NCI-H446 treated with DMSO at 0.1 percent for 48 hours (cell line): Measurements from ENCODE around the gene NPRL2.
A peak's percentile ranks its signal among the peaks of the same experiment; 100 is the strongest.

ENCODE experiments used
- DNase-seq: peaks from one replicate; lab custom pipeline; 2025; lab: John Stamatoyannopoulos, UW

The NPRL2 gene

GRCh38 chr3:50373146-50374051 lies 22.8 kb upstream of the NPRL2 start:
- no peak for DNase-seq

GRCh38 chr3:50372349-50372748 lies 21.8 kb upstream of the NPRL2 start:
- no peak for DNase-seq

DNA sequence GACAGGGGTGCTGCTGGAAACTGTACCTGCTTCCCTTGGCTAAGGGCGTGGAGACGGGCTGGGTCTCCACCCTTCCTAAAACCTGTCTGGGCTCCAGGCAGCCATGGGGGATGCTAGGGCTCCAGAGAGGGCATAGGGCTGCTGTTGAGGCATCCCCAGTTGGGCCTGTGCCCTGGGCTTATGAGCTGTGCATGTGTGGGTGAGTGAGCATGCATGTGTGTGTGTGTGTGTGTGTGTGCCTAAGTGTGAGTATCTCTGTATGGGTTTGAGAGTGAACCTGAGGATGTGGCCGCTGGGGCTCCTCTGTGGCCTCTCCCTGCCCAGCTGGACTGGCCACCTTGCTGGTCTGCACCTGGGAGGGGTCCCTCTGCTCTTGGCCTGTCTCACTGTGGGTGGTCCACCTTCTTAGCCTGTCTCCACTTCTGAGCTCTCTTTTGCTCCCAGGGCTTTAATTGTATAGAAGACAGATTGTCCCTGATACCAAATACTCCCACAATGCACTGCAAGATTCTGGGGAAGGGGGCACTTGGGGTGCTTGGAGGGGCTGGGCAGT lies 20.6 kb upstream of the NPRL2 start:
- DNase-seq, result no peak

DNA sequence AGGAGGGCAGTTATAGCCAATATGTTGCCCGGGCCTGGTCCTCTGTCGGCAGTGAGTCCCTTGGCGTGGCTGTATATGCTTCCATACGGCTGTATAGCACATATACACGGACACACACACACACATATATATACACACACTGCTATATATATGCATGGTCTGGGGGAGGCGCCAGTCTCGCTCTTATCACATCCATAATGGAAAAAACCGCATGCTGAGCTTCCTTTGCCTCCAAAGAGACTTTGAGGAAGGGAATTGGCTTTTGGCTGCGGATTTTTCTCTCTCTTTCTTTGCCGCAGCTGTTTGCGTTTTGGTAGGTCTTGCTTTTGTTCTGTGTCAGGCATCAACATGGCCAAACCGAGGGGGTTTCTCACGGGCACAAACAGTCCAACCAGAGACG lies 20.0 kb upstream of the NPRL2 start:
- no peak for DNase-seq

GRCh38 chr3:50369012-50369670 lies 18.6 kb upstream of the NPRL2 start:
- no peak for DNase-seq

DNA sequence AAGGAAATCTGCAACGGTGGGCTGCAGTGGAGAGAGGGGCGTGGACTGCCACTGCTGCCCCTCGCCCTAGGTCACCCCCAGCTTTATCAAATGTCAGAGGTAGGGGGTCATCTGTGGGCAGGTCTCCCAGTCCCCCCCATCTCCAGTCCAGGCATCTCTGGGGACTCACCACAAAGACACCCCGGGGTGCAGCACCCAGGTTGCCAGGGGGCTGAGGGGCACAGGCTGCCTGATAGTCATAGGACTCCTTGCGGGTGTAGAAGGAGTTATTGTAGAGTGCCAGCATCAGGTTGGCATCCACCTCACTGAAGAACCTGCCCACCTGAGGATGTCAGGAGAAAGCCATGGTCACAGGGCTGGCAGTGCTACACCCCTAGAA lies 15.3 kb upstream of the NPRL2 start:
- DNase-seq, result no peak

- DNase-seq, result no peak
Measured at GRCh38 chr3:50365080-50365841, 14.7 kb upstream of the NPRL2 start.

DNA sequence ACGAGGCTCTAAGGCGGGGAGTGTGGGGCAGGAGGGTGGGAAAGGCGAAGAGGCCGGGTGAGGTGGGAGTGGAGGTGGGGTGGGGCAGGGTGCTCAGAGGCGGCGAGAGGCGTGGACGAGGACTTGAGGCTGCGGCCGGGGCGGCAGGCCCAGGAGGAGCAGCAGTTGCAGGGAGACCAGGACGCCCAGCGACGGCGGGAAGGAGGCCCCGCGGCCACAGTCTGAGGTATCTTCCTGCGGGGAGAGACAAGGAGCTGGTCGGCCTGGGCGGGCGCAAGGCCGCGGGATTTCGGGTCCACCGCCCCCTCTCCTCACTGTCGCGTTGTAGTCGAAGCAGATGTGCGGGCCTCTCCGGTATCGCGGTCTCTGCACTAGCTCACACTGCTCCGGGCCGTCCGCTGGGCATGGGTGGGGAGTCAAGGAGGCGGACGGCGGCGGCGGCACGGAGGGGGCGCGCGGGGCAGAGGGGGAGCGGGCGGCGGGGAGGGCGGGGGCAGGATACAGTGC lies 14.1 kb upstream of the NPRL2 start:
- no peak for DNase-seq

GRCh38 chr3:50359760-50360110 lies 9.2 kb upstream of the NPRL2 start:
- DNase-seq, result no peak

- DNase-seq, result peak; percentile 92
Measured at GRCh38 chr3:50358911-50359759, 8.6 kb upstream of the NPRL2 start, which contains the start of gene TMEM115. Gene TMEM115, minus strand, starts transcription at chr3:50359521. Its CDS starts 458 bp downstream, at chr3:50359063.

DNA sequence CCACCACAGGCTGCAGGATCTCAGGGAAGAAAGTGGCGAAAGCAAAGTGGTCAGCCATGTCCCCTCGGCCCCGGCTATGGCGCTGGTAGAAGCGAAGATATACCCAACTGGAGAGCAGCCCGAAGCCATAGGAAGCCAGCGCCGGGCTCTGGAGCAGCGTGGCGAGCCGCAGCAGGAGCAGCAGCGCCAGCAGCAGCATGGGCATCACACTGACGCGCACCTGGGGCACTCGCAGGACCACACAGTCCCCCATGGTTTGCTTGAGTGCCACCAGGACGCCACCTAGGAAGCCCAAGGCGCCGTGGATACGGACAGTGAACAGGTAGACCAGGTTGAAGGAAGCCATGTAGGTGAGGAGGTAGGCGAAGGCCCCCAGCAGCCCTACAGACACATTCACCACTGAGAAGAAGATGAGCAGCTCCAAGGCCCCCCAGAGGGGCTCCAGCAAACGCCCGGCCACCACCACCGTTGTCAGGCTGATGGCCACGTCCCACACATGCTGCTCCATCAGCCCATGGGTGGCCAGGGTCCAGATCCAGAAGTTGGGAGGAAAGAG lies 7.9 kb upstream of the NPRL2 start:
- no peak for DNase-seq

GRCh38 chr3:50357481-50357880 lies 6.9 kb upstream of the NPRL2 start:
- DNase-seq, result no peak

DNA sequence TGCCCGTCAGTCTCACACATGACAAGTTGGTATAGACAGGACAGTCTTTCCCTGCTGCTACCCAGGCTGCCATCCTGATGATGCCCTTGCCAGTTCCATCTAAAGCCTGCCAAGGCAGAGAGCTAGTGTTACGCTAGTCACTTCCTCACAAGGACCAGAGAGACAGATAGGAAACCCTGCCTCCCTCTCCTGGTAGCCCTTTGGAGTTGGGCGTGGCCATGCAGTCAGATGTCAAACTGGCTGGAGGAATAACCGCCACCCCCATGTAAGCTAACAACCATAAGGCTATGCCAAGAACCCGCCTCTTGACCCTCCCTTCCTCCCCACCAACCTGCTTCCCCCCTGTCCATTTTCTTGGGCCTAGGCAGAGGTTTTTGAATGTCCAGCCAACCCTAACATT lies 6.0 kb upstream of the NPRL2 start:
- DNase-seq, result no peak

- no peak for DNase-seq
Measured at GRCh38 chr3:50355829-50356552, 5.4 kb upstream of the NPRL2 start.

- no peak for DNase-seq
Measured at GRCh38 chr3:50354850-50355249, 4.3 kb upstream of the NPRL2 start.

DNA sequence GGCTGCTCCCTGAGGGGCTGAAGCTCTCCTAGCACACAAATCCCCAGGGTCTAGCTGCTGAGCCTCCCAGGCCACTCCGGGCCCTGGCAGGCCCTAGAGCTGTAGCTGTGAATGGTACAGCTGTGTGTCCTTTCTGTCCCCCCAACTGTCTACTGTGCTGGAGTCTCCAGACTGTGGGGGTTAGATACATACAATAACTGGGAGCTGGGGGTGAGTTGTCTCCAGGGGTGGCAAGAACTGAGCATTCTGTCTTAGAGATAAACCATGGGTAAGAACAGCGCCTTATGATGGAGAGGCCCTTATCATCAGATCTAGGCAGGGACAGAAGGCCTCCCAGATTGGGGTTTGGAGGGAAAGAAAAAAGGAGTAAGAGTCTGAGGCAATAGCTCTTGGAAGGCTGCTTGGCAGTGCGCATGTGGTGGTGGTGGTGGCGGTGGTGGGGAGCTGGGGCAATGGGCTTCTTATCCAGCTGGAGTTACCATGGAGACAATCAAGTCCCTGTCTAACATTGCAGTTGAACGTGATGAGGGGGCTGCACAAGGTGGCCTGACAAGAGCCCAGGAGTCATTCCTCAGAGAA lies 3.7 kb upstream of the NPRL2 start:
- DNase-seq, result no peak

DNA sequence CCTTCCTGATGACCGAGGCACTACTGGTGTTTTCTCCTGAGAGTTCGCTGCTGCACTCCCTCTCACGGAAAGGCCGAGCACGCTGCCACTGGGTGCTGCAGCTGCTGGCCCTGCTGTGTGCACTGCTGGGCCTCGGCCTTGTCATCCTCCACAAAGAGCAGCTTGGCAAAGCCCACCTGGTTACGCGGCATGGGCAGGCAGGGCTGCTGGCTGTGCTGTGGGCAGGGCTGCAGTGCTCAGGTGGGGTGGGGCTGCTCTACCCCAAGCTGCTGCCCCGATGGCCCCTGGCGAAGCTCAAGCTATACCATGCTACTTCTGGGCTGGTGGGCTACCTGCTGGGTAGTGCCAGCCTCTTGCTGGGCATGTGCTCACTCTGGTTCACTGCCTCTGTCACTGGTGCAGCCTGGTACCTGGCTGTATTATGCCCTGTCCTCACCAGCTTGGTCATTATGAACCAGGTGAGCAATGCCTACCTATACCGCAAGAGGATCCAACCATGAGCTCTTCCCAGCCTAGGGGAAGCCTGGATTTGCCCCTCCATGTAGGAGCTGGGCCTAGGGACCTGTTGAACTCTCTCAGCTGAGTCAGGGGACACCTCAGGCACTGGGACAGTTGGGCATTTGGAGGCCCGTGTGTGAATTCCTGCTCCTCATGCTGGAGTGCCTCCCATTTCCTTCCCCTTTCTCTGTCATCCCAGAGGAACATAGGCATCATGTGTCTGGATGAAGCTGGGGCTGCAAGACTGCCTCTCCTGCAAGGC lies 2.9 kb upstream of the NPRL2 start:
- no peak for DNase-seq

GRCh38 chr3:50352781-50353180 lies 2.2 kb upstream of the NPRL2 start:
- DNase-seq, result no peak

DNA sequence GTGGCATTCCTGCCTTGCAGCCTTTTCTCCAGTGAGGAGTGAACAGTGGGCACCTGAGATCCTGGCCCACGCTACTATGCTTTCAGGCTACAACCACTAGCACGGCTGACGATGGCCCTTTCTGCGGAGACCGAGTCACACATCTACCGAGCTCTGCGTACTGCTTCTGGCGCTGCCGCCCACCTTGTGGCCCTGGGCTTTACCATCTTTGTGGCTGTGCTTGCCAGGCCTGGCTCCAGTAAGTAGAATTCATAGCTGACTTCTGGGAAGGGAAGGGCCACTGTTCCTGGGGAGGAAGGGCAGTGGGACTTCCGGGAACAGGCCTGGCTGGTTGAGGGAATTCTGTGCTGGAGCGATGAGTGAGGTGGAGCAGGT lies 735 bp upstream of the NPRL2 start:
- DNase-seq, result no peak
